GM12892 (cell line): ENCODE results near the gene CALU.

Experiments used
- POLR2A ChIP-seq: IDR thresholded peaks from 2 replicates; pipeline ENCODE4 v1.6.1; 2011; ENCODE audit warnings: low read depth, low read length, control low read depth
- POLR2AphosphoS5 ChIP-seq: IDR thresholded peaks from 2 replicates; pipeline ENCODE4 v1.6.1; 2011; ENCODE audit warnings: low read depth, low read length, control low read depth

DNA sequence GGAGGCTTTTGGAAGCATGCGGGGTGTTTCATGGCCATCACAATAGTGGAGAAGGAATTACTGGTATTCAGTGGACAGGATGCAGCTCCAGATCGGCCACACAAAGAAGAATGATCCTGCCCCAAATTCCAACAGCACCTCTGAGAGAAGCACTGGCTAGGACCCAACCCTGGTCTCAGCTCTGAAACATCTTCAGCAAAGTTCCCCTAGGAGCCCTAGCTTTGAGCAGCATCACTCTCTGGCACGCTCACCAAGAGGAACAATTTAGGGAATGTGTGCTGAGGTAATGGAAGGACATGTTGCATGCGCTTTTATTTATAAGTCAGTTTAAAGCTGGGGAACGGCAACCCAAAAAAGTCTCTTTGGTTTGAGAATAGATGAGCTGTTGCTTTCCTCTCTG, 42.0 kb downstream of the CALU start:
- TF ChIP-seq POLR2A (no peak), POLR2AphosphoS5 (no peak)
